ENCODE measurements around the gene JDP2.

DNA sequence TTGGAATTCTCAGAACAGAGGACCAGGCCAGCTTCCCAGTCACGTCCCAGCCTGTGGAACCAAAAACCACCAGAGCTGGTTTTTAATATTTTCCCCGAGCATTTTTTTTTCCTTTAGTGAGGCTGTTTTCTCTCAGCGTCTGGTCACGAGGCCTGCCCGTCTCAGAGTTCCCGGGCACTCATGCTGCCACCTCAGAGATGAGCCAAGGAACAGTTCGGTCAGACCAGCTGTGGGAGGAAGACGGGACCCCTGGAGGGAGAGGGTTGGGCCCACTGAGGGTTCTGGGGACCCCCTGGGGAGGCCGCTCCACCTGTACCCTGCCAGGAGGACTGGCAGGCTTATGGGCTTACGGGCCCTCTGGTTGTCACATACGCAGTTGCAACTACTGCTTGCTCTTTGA lies 39.9 kb downstream of the JDP2 start:
- TF ChIP-seq, protein P1, sequence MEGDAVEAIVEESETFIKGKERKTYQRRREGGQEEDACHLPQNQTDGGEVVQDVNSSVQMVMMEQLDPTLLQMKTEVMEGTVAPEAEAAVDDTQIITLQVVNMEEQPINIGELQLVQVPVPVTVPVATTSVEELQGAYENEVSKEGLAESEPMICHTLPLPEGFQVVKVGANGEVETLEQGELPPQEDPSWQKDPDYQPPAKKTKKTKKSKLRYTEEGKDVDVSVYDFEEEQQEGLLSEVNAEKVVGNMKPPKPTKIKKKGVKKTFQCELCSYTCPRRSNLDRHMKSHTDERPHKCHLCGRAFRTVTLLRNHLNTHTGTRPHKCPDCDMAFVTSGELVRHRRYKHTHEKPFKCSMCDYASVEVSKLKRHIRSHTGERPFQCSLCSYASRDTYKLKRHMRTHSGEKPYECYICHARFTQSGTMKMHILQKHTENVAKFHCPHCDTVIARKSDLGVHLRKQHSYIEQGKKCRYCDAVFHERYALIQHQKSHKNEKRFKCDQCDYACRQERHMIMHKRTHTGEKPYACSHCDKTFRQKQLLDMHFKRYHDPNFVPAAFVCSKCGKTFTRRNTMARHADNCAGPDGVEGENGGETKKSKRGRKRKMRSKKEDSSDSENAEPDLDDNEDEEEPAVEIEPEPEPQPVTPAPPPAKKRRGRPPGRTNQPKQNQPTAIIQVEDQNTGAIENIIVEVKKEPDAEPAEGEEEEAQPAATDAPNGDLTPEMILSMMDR (conservative IDR thresholded peaks at IDR 0.05; ENCODE audit: low read depth, low read length): no peak
- no peak for TF ChIP-seq EZH2 (IDR thresholded peaks at IDR 0.05; ENCODE audit: borderline replicate concordance, low read depth, low read length, poor library complexity, severe bottlenecking)
